Esophagus (tissue), 2 donors: ENCODE results near the gene DNAH1. TPM values are rescaled to one million over a fixed set of nuclear protein-coding genes. Genes with fewer than 3 reads are reported as not detected.

ENCODE experiments used
- H3K27ac ChIP-seq, 2 donors: one replicate each; pipeline ENCODE4 v1.5.1; 2013; ENCODE audit warnings: low read depth in 2 of 2, mild to moderate bottlenecking in 2 of 2, inconsistent platforms in 1 of 2, low read length in 1 of 2, moderate library complexity in 1 of 2
- H3K27me3 ChIP-seq, 2 donors: one replicate each; pipeline ENCODE4 v1.6.1; 2013; ENCODE audit warnings: low read length in 2 of 2, control low read depth in 1 of 2, mild to moderate bottlenecking in 1 of 2; ENCODE audit not compliant: insufficient read depth in 2 of 2, control insufficient read depth in 1 of 2
- H3K36me3 ChIP-seq, 2 donors: one replicate each; pipeline ENCODE4 v1.6.1; 2013; ENCODE audit warnings: low read length in 1 of 2; ENCODE audit not compliant: control insufficient read depth in 2 of 2, insufficient read depth in 2 of 2
- H3K4me1 ChIP-seq, 2 donors: one replicate each; pipeline ENCODE4 v1.6.1; 2013; ENCODE audit warnings: low read length in 1 of 2; ENCODE audit not compliant: control insufficient read depth in 2 of 2, insufficient read depth in 2 of 2
- H3K4me3 ChIP-seq, 2 donors: one replicate each; pipeline ENCODE4 v1.5.1; 2013; ENCODE audit warnings: low read length in 2 of 2, mild to moderate bottlenecking in 2 of 2, low read depth in 1 of 2, moderate library complexity in 1 of 2
- H3K9me3 ChIP-seq, 2 donors: one replicate each; pipeline ENCODE4 v1.6.1; 2013; ENCODE audit warnings: mild to moderate bottlenecking in 2 of 2, low read depth in 1 of 2, low read length in 1 of 2, moderate library complexity in 1 of 2; ENCODE audit not compliant: control insufficient read depth in 2 of 2, insufficient read depth in 1 of 2
- whole genome bisulfite sequencing, 2 donors: extraction: QIAGEN DNeasy Blood & Tissue Kit; methylation state at CpG; one replicate each; pipeline ENCODE4 v1.1.7; 2013; 5-methylcytosine and 5-hydroxymethylcytosine counted together
- polyA plus RNA-seq, 2 donors: library from polyadenylated mRNA; stranded (reverse); fragments of 200-250 nt; gene quantifications; one replicate each; pipeline ENCODE4 v1.2.3, GENCODE V29; 2013
- donor health status: healthy with polysubstance abuse.
- donor health status: Bipolar disorder and iron deficiency.

DNAH1 gene
- polyA plus RNA-seq, 2 donors, result 2.4 to 4.9 TPM

DNA sequence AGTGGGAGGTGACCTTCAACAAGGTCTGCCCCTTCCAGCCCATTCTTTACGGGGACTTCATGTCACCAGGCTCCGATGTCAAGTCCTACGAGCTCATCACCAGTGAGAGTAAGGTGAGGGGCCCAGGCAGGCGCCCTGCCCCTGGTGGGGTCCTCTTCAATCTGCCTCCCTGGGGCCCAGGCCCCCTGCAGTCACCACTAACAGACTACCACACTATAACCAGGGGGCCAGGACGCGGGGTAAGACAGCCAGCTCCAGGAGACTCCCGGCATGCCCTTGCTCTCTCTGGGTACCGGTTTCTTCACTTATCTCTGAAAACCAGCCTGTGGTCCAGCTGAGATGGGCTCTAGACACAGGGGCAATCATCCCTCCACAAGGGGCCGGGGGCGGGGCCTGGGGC is 63.9 kb downstream of the DNAH1 start:
- 84 to 92% methylated on average over 10 of the region's 10 CpGs for WGBS, 2 donors
- Histone ChIP-seq H3K4me1 (peaks cover 0 to 2% of the 10 kb centered on the region in 2 donors), H3K4me3 (no peak overlapping the region), H3K9me3 (no peaks in the 10 kb centered on the region), H3K27me3 (no peaks in the 10 kb centered on the region), H3K36me3 (peaks cover 3 to 4% of the 10 kb centered on the region in 2 donors), H3K27ac (no peak overlapping the region)

DNA sequence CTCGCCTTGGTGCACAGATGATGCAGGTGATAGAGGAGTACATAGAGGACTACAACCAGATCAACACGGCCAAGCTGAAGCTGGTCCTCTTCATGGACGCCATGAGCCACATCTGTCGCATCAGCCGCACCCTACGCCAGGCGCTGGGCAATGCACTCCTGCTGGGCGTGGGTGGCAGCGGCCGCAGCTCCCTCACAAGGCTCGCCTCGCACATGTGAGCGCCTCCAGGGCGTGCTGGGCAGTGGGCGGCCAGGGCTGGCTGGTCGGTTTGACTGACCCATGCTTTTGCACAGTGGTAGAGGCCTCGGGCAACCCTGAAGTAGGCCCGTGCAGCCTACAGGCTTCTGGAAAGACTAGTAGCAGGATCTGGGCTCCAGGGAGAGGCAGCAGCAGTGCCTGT is 65.5 kb downstream of the DNAH1 start:
- Histone ChIP-seq H3K27me3 (no peaks in the 10 kb centered on the region), H3K9me3 (no peaks in the 10 kb centered on the region), H3K4me1 (no peaks in the 10 kb centered on the region), H3K36me3 (peaks cover 1 to 3% of the 10 kb centered on the region in 2 donors), H3K27ac (no peak overlapping the region), H3K4me3 (no peak overlapping the region)
- WGBS, 2 donors, result 88 to 92% methylated on average over 18 of the region's 18 CpGs

DNA sequence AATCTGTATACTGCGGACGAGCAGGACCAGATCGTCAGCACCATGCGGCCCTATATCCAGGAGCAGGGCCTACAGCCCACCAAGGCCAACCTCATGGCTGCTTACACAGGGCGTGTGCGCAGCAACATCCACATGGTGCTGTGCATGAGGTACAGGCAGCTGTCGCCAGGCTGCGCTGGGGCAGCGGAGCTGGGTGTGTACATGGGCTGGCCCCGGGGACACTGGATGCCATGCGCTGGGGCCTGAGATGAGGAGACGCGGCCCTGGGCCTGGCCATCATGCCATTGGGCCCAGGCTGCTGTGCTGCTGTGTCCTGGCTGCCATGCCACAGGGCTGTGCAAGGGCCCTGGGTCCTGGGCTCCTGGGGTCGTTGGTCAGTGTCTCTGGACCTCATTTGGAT is 67.3 kb downstream of the DNAH1 start:
- Histone ChIP-seq H3K36me3 (peaks cover 0 to 7% of the 10 kb centered on the region in 2 donors), H3K27ac (no peak overlapping the region), H3K4me1 (no peaks in the 10 kb centered on the region), H3K4me3 (no peak overlapping the region), H3K9me3 (no peaks in the 10 kb centered on the region), H3K27me3 (no peaks in the 10 kb centered on the region)
- 91% methylated on average over 14 of the region's 14 CpGs for WGBS, 2 donors

DNA sequence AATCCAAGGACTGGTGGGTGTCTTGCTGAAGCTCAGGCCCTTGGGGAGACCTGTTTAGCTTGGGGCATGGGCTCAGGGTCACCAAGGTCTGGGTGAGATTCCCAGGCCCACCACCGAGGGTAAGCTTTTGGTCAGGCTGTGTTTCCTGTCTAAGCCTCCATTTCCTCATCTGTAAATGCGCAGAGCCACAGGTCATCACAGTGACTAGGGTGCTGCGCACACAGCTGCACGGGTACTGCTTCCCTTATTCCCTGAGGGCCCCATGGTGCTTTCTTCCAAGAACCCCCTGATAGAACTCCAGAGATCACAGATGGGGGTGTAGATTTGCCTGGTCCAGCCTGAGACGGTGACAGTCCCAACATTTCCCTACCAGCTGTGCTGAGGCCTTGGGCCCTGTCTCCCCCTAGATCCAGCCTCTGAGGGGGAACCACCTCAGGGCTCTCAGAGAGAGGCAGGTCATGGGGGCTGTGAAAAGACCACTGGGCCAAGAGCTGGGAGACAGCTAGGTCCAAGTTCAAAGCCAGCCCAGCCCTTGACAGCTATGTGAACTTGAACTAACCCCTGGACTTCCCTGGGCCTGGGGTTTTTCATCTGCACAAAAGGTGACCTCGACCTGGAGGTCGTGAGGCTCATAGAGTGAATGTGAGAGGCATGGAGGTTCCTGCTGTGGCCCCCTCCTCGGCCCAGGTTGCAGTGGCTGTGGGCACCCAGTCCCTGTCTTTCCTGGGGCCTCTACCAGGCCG is 68.1 kb downstream of the DNAH1 start:
- Histone ChIP-seq H3K27me3 (no peaks in the 10 kb centered on the region), H3K36me3 (peaks cover 0 to 7% of the 10 kb centered on the region in 2 donors), H3K4me1 (no peaks in the 10 kb centered on the region), H3K9me3 (no peaks in the 10 kb centered on the region), H3K4me3 (no peak overlapping the region), H3K27ac (no peak overlapping the region)
- WGBS, 2 donors, result 82 to 84% methylated on average over 9 of the region's 9 CpGs

DNA sequence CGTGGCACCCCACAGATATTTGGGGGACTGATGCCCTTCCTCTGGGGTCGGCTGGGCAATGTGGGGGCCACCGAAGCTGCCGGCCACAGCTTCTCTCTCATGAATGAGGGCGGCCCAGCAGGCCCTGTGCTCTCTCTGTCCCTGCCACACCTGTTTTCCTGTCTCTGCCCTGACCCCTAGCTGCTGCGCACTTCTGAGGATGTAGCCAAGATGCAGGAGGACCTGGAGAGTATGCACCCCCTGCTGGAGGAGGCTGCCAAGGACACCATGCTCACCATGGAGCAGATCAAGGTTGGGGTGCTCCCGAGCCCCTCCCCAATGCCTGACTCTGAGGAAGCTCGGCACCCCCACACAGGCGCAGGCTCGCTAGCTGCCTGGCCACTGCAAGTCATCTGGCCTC is 69.0 kb downstream of the DNAH1 start:
- no peak overlapping the region for H3K4me3 ChIP-seq
- 70 to 74% methylated on average over 10 of the region's 10 CpGs for WGBS, 2 donors
- no peak overlapping the region for H3K27ac ChIP-seq
- peaks cover 0 to 7% of the 10 kb centered on the region in 2 donors for H3K36me3 ChIP-seq
- H3K9me3 ChIP-seq, result no peaks in the 10 kb centered on the region
- H3K27me3 ChIP-seq, result no peaks in the 10 kb centered on the region
- no peaks in the 10 kb centered on the region for H3K4me1 ChIP-seq

DNA sequence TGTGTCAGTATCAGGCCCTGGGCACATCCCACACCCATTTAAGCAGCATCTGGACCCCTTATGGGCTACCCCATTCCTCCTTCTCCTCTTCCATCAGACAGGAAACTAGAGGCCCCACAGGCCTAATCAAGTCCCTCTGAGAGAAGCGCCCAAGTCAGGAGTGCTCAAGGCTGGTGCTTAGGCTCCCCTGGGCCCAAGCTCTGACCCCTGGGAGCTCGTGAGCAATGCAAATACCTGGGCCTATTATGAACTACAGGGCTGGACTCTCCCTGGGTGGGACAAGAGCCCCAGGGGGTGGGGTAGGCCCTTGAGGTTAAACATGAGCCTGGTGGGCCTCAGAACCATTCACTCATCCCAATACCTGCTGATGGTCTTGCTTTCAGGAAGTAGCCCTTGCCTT is 71.4 kb downstream of the DNAH1 start:
- no peaks in the 10 kb centered on the region for H3K9me3 ChIP-seq
- no peaks in the 10 kb centered on the region for H3K27me3 ChIP-seq
- H3K4me1 ChIP-seq, result no peaks in the 10 kb centered on the region
- H3K4me3 ChIP-seq, result no peak overlapping the region
- H3K27ac ChIP-seq, result no peak overlapping the region
- peaks cover 0 to 14% of the 10 kb centered on the region in 2 donors for H3K36me3 ChIP-seq
- WGBS, 2 donors, result 90 to 95% methylated on average over 2 of the region's 2 CpGs

DNA sequence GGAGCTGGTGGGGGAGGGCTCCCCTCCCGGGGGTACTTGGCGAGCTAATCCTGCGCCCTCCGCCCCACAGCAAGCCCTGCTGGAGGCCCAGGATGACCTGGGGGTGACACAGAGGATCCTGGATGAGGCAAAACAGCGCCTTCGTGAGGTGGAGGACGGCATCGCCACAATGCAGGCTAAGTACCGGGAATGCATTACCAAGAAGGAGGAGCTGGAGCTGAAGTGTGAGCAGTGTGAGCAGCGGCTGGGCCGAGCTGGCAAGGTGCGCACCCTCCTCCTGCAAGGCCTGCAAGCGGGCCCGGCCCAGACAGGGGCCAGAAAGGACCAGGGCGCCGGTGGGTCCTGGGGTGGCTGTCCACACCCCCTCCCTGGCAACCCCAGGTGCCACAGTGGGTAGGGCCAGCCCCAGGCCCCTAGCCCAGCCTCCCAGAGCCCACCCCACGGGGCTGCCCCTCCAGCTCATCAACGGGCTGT is 72.3 kb downstream of the DNAH1 start:
- Histone ChIP-seq H3K9me3 (no peaks in the 10 kb centered on the region), H3K27ac (no peak overlapping the region), H3K27me3 (no peaks in the 10 kb centered on the region), H3K36me3 (peaks cover 4 to 20% of the 10 kb centered on the region in 2 donors), H3K4me3 (no peak overlapping the region), H3K4me1 (no peaks in the 10 kb centered on the region)
- 86 to 88% methylated on average over 18 of the region's 18 CpGs for WGBS, 2 donors

DNA sequence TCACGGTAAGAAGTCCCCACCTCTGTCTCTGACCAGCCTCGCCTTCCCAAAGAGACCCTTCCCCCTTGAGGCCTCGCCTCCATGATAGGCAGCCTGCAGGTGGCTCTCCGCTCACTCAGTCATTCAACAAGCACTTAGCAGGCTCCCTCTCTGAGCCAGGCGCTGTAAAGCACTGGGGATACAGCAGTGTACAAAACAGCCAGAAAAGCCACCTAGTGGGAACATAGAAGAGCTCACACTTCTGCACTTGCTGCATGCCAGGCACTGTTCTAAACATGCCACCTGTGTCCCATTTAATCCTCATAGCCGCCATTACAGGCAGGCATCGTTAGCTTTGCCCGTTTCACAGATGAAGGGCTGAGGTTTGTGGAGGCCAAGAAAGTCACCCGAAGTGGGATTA is 72.8 kb downstream of the DNAH1 start:
- Histone ChIP-seq H3K4me3 (no peak overlapping the region), H3K27ac (no peak overlapping the region), H3K27me3 (no peaks in the 10 kb centered on the region), H3K9me3 (no peaks in the 10 kb centered on the region), H3K36me3 (peaks cover 4 to 21% of the 10 kb centered on the region in 2 donors), H3K4me1 (no peaks in the 10 kb centered on the region)
- 93 to 96% methylated on average over 9 of the region's 9 CpGs for WGBS, 2 donors

DNA sequence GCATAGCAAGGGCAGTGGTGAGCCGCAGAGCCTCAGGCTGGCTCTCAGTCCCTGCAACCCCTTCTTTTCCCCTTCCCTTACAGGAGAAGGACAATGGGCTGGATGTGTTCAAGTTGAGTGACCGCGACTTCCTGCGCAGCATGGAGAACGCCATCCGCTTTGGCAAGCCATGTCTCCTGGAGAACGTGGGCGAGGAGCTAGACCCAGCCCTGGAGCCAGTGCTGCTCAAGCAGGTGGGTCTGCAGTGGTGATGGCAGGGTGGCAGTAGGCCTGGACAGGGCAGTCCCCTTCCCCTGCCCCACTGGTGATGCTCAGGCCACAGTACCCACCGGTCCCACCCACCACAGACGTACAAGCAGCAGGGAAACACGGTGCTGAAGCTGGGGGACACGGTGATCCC is 75.0 kb downstream of the DNAH1 start:
- H3K4me1 ChIP-seq, result no peaks in the 10 kb centered on the region
- 95 to 97% methylated on average over 12 of the region's 12 CpGs for WGBS, 2 donors
- peaks cover 4 to 18% of the 10 kb centered on the region in 2 donors for H3K36me3 ChIP-seq
- no peak overlapping the region for H3K4me3 ChIP-seq
- no peak overlapping the region for H3K27ac ChIP-seq
- H3K27me3 ChIP-seq, result no peaks in the 10 kb centered on the region
- no peaks in the 10 kb centered on the region for H3K9me3 ChIP-seq
